K562 (cell line): ENCODE results near the gene DCPS. TPM values are rescaled to one million over a fixed set of nuclear protein-coding genes. Genes with fewer than 3 reads are reported as not detected.

Source experiments
- ELK1 ChIP-seq: sonication (generic); formaldehyde crosslinking; IDR thresholded peaks from 2 replicates; pipeline ENCODE4 v1.8.1; 2022; ENCODE audit warnings: missing genetic modification reagents
- FOXA3 ChIP-seq, 2 experiments: fragments of 450-650 bp in 1 of 2; sonication (generic) in 1 of 2; formaldehyde crosslinking; IDR thresholded peaks in 1 of 2; conservative IDR thresholded peaks in 1 of 2; 2 replicates each; pipeline versions ENCODE4 v1.4.0 to v1.8.0; 2020 to 2022; ENCODE audit warnings: mild to moderate bottlenecking in 2 of 2, missing genetic modification reagents in 1 of 2
- HMGN3 ChIP-seq: IDR thresholded peaks from 2 replicates; pipeline ENCODE4 v1.6.1; 2011; ENCODE audit warnings: borderline replicate concordance, low read depth, mild to moderate bottlenecking, mixed read lengths, low read length; ENCODE audit not compliant: insufficient read length; ENCODE audit errors: extremely low read depth
- MYC ChIP-seq, 2 experiments: fragments of 250-450 bp in 1 of 2; sonication (Bioruptor Pico) in 1 of 2; IDR thresholded peaks; 2 replicates each; pipeline versions ENCODE4 v1.5.1 to v1.6.1; 2012 to 2021; ENCODE audit warnings: low read depth in 2 of 2, borderline replicate concordance in 1 of 2, improper control_type of control experiment in 1 of 2, low read length in 1 of 2, mild to moderate bottlenecking in 1 of 2, moderate library complexity in 1 of 2
- NR4A1 ChIP-seq, 2 experiments: fragments of 250-450 bp in 1 of 2; fragments of 450-650 bp in 1 of 2; sonication (Bioruptor Pico) in 1 of 2; IDR thresholded peaks; 2 replicates each; pipeline versions ENCODE4 v1.4.0 to v1.6.1; 2016 to 2020; ENCODE audit warnings: mild to moderate bottlenecking in 2 of 2, missing compliant biosample characterization in 1 of 2, missing genetic modification characterization in 1 of 2, moderate library complexity in 1 of 2
- RBM22 ChIP-seq: fragments of 200-400 bp; formaldehyde crosslinking; IDR thresholded peaks from 2 replicates; pipeline ENCODE4 v1.6.1; 2018; ENCODE audit warnings: low read length, low read depth; ENCODE audit not compliant: poor library complexity, severe bottlenecking
- USF1 ChIP-seq: sonication (generic); formaldehyde crosslinking; IDR thresholded peaks from 2 replicates; pipeline ENCODE4 v1.9.0; 2022; ENCODE audit warnings: mild to moderate bottlenecking, missing genetic modification reagents
- ZNF124 ChIP-seq: sonication (generic); formaldehyde crosslinking; IDR thresholded peaks from 2 replicates; pipeline ENCODE4 v1.8.1; 2022; ENCODE audit warnings: missing genetic modification reagents
- ZNF407 ChIP-seq: fragments of 450-650 bp; IDR thresholded peaks from 2 replicates; pipeline ENCODE4 v1.6.1; 2016; ENCODE audit warnings: low read depth
- ZNF707 ChIP-seq: fragments of 250-450 bp; sonication (Bioruptor Pico); conservative IDR thresholded peaks from 2 replicates; pipeline ENCODE4 v1.8.0; 2022; ENCODE audit warnings: inconsistent platforms, mild to moderate bottlenecking, moderate library complexity
- ZNF766 ChIP-seq: fragments of 200-800 bp; sonication (Bioruptor generic); conservative IDR thresholded peaks from 2 replicates; pipeline ENCODE4 v1.6.1; 2016; ENCODE audit warnings: missing genetic modification characterization, missing compliant biosample characterization
- polyA plus RNA-seq, 8 experiments: library from polyadenylated mRNA; depleted of rRNA in 4 of 8; stranded (reverse) in 5 of 8; unstranded in 3 of 8; fragments of >200 nt; fragmentation: Nextera tagmentation in 2 of 8; fragmentation: Illumina TruSeq in 1 of 8; extraction: Ambion mirVana in 2 of 8; extraction: Trizol in 1 of 8; gene quantifications; 2 replicates each; pipeline versions ENCODE4 v1.2.1 to v1.2.3, GENCODE V29; 2011 to 2014; ENCODE audit warnings: inconsistent platforms in 1 of 8, missing spikeins in 1 of 8
- total RNA-seq, 7 experiments: library from RNA; depleted of rRNA in 6 of 7; stranded (reverse); fragments of >200 nt in 6 of 7; fragmentation: Illumina TruSeq in 2 of 7; extraction: Trizol in 2 of 7; gene quantifications; 2 replicates each; pipeline versions ENCODE4 v1.2.1 to v1.2.3, GENCODE V29; 2011 to 2021; ENCODE audit warnings: low replicate concordance in 1 of 7

DCPS gene
- total and polyA plus RNA-seq, 9 of the 15 experiments (the other 6 are each of a cell fraction or from before 2014, with no cell fraction given) = 8.7 to 38.1 (median 17.9) TPM

GRCh38 chr11:126268708-126269579 is 34.9 kb upstream of the DCPS start, which contains the start of the genes FOXRED1 and SRPRA (continued):
- TF ChIP-seq ZNF407 (no peak), ELK1 (CRISPR knock-in tag) (no peak), USF1 (CRISPR knock-in tag) (peak; percentile 92), MYC (IDR thresholded peaks at IDR 0.05; ENCODE audit: low read depth, low read length) (peak; percentile 87), MYC (CRISPR knock-in tag; IDR thresholded peaks at IDR 0.05; ENCODE audit: borderline replicate concordance, low read depth) (0 out of 2 replicates have a peak, but pooled peaks have one; percentile 21), ZNF707 (CRISPR knock-in tag) (no peak), RBM22 (no peak), NR4A1 (CRISPR knock-in tag; IDR thresholded peaks at IDR 0.05) (no peak), NR4A1 (tag; IDR thresholded peaks at IDR 0.05) (no peak), FOXA3 (CRISPR knock-in tag; conservative IDR thresholded peaks at IDR 0.05 in 1 of 2, IDR thresholded peaks at IDR 0.05 in 1 of 2) (no peak), ZNF124 (CRISPR knock-in tag) (no peak), HMGN3 (peak; percentile 77), ZNF766 (0 out of 2 replicates have a peak, but pooled peaks have one; percentile 25)
